ENCODE data around the gene SCN10A. TPM values are rescaled to one million over a fixed set of nuclear protein-coding genes. Genes with fewer than 3 reads are reported as not detected.

The SCN10A gene
- total RNA-seq, 1 experiment from 2014 or later = not detected

DNA sequence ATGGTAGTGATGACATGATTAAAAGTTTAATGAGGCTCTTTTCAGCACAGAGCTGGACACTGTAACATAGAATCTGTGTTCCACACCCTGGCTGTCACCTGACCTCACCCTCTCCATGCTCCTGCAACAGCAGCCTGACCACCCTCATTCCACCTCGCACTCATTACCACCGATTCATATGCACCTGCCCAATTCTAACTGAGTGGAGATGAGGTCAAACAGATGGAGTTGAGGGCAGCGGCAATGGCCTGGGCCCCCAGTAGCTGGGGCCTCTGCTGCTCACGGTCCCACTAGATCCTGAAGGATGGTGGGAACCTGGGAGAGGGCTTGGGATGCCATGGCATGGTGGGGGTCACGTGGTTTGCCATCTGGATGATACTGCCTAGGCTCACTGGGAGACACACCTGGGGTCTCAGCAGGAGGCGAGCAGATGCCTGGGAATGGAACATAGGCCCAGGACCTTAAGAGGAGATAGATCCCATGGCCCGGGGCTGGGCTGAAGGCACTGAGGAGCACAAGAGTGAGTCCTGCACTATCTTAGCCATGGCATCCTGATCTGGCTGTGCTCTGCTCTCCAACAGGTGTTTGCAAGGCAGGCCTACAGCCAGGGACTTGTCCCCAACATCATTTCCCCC, 167.9 kb downstream of the SCN10A start:
- ATAC-seq (no peak), DNase-seq (ENCODE audit: low spot score) (no peak)
- peak overlapping the region; percentile 84 for H3K4me3 Mint-ChIP-seq
- peaks cover under 1% of the 10 kb centered on the region; the same call in 1 of the 2 replicates for H3K9me3 Mint-ChIP-seq
- TF ChIP-seq GTF2I (CRISPR knock-in tag; conservative IDR thresholded peaks at IDR 0.05) = no peak
- no peak for TF ChIP-seq OVOL2 (CRISPR knock-in tag; IDR thresholded peaks at IDR 0.05; ENCODE audit: borderline replicate concordance)
- no peak for TF ChIP-seq GABPB1 (CRISPR knock-in tag; IDR thresholded peaks at IDR 0.05)
- no peak for TF ChIP-seq ZNF396 (CRISPR knock-in tag; IDR thresholded peaks at IDR 0.05; ENCODE audit: borderline replicate concordance)
- no peak for TF ChIP-seq ZSCAN18 (CRISPR knock-in tag; IDR thresholded peaks at IDR 0.05)
- TF ChIP-seq, protein P1, sequence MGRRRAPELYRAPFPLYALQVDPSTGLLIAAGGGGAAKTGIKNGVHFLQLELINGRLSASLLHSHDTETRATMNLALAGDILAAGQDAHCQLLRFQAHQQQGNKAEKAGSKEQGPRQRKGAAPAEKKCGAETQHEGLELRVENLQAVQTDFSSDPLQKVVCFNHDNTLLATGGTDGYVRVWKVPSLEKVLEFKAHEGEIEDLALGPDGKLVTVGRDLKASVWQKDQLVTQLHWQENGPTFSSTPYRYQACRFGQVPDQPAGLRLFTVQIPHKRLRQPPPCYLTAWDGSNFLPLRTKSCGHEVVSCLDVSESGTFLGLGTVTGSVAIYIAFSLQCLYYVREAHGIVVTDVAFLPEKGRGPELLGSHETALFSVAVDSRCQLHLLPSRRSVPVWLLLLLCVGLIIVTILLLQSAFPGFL (CRISPR knock-in tag; IDR thresholded peaks at IDR 0.05; ENCODE audit: borderline replicate concordance) = no peak
- no peak for TF ChIP-seq ATF1 (CRISPR knock-in tag; IDR thresholded peaks at IDR 0.05)
- TF ChIP-seq ESRRA (CRISPR knock-in tag; IDR thresholded peaks at IDR 0.05; ENCODE audit: borderline replicate concordance) = no peak
- TF ChIP-seq, protein P2, sequence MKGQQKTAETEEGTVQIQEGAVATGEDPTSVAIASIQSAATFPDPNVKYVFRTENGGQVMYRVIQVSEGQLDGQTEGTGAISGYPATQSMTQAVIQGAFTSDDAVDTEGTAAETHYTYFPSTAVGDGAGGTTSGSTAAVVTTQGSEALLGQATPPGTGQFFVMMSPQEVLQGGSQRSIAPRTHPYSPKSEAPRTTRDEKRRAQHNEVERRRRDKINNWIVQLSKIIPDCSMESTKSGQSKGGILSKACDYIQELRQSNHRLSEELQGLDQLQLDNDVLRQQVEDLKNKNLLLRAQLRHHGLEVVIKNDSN (CRISPR knock-in tag; IDR thresholded peaks at IDR 0.05) = no peak
- no peak for TF ChIP-seq E2F4 (CRISPR knock-in tag; IDR thresholded peaks at IDR 0.05; ENCODE audit: borderline replicate concordance, low read depth)
- ChIA-PET CTCF (interaction anchor here (0.7 to 8.9 kb wide), 8 partner anchors 7 to 352 kb away, joined by 3 to 76 read pairs (median 14); partner anchors contain the start of gene XYLB), POLR2A (no interaction called here)
- peaks cover 1% of the 10 kb centered on the region for H3K27me3 Mint-ChIP-seq (ENCODE audit: low read depth)
- H3K36me3 Mint-ChIP-seq = no peaks in the 10 kb centered on the region
- H3K4me1 Mint-ChIP-seq = peaks cover 4% of the 10 kb centered on the region; the same call in 1 of the 2 replicates
- no peak overlapping the region for H3K27ac Mint-ChIP-seq

DNA sequence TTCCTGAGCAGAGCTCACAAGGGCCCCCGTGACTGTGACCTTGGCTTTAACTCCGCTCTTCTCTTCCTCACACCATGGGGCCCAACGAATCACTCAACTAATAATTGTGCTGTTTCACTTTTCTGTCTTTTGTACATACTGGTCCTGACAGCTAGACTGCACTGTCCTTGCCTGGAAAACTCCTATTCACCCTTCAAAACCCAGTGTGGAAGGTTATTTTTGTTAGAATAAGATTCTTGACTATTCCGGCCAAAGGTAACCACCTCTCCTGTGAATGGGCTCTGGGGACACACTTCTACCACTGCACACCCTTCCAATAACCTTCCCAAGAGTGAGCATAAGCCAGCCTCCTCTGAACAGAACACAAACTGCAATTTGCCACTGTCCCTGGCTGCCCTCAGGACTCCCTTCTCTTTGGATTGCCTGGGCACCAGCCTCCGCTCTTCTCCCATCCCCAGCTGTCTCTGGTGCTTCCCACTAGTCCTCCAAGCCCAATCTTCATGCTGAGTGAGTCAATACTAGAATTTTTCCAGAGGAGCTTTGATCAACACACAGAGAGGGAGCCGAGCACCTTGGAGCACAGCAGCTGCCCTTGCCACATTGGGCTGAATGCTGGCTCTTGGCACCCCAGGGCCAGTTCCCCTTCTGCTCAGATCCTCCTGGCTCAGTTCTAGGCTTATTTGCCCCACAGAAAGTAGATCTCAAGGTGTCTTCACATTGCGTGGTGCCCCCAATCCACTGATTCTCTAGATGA, 168.6 kb downstream of the SCN10A start:
- Mint-ChIP-seq H3K36me3 (no peaks in the 10 kb centered on the region), H3K27ac (no peak overlapping the region), H3K9me3 (no peaks in the 10 kb centered on the region), H3K27me3 (ENCODE audit: low read depth) (no peaks in the 10 kb centered on the region; the same call in 1 of the 2 replicates), H3K4me3 (no peak overlapping the region), H3K4me1 (peaks cover 4% of the 10 kb centered on the region; the same call in 1 of the 2 replicates)
- ChIA-PET POLR2A (no interaction called here), CTCF (interaction anchor here (0.8 to 8.9 kb wide), 19 partner anchors 8 to 353 kb away, joined by 3 to 76 read pairs (median 6); partner anchors contain the start of gene EXOG)
- TF ChIP-seq, protein P3, sequence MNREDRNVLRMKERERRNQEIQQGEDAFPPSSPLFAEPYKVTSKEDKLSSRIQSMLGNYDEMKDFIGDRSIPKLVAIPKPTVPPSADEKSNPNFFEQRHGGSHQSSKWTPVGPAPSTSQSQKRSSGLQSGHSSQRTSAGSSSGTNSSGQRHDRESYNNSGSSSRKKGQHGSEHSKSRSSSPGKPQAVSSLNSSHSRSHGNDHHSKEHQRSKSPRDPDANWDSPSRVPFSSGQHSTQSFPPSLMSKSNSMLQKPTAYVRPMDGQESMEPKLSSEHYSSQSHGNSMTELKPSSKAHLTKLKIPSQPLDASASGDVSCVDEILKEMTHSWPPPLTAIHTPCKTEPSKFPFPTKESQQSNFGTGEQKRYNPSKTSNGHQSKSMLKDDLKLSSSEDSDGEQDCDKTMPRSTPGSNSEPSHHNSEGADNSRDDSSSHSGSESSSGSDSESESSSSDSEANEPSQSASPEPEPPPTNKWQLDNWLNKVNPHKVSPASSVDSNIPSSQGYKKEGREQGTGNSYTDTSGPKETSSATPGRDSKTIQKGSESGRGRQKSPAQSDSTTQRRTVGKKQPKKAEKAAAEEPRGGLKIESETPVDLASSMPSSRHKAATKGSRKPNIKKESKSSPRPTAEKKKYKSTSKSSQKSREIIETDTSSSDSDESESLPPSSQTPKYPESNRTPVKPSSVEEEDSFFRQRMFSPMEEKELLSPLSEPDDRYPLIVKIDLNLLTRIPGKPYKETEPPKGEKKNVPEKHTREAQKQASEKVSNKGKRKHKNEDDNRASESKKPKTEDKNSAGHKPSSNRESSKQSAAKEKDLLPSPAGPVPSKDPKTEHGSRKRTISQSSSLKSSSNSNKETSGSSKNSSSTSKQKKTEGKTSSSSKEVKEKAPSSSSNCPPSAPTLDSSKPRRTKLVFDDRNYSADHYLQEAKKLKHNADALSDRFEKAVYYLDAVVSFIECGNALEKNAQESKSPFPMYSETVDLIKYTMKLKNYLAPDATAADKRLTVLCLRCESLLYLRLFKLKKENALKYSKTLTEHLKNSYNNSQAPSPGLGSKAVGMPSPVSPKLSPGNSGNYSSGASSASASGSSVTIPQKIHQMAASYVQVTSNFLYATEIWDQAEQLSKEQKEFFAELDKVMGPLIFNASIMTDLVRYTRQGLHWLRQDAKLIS (CRISPR knock-in tag; IDR thresholded peaks at IDR 0.05; ENCODE audit: borderline replicate concordance) = no peak
- TF ChIP-seq CBFB (CRISPR knock-in tag; IDR thresholded peaks at IDR 0.05; ENCODE audit: low read depth) (no peak), ZNF121 (CRISPR knock-in tag; IDR thresholded peaks at IDR 0.05) (no peak), HMGA2 (CRISPR knock-in tag; IDR thresholded peaks at IDR 0.05) (no peak), SMAD3 (CRISPR knock-in tag; IDR thresholded peaks at IDR 0.05; ENCODE audit: borderline replicate concordance) (no peak), FOXJ3 (CRISPR knock-in tag; IDR thresholded peaks at IDR 0.05; ENCODE audit: borderline replicate concordance) (no peak), PRRX2 (CRISPR knock-in tag; IDR thresholded peaks at IDR 0.05) (no peak), NR3C1 (CRISPR knock-in tag; conservative IDR thresholded peaks at IDR 0.05; ENCODE audit: low read depth) (no peak)
- ATAC-seq (no peak), DNase-seq (ENCODE audit: low spot score) (no peak)
